HCT116 (cell line): ENCODE data around the gene LRRC3B.

Source experiments
- EZH2 ChIP-seq: fragments of 200-600 bp; sonication (generic); IDR thresholded peaks from 2 replicates; pipeline ENCODE4 v1.6.1; 2017; ENCODE audit warnings: antibody characterized with exemption, mixed run types
- POLR2A ChIP-seq: IDR thresholded peaks from 2 replicates; pipeline ENCODE4 v1.7.0; 2011; ENCODE audit warnings: borderline replicate concordance; ENCODE audit not compliant: insufficient read depth, insufficient read length; ENCODE audit errors: extremely low read depth
- POLR2AphosphoS5 ChIP-seq: IDR thresholded peaks from 2 replicates; pipeline ENCODE4 v1.6.1; 2011; ENCODE audit warnings: mild to moderate bottlenecking, low read depth, low read length, moderate library complexity
- TCF7L2 ChIP-seq: IDR thresholded peaks from 2 replicates; pipeline ENCODE4 v1.7.0; 2011; ENCODE audit warnings: borderline replicate concordance, inconsistent platforms; ENCODE audit not compliant: insufficient read depth, insufficient read length; ENCODE audit errors: extremely low read depth
- TF ChIP-seq, protein P1 (sequence below), 3 experiments: fragments of 200-600 bp in 1 of 3; sonication (generic) in 1 of 3; IDR thresholded peaks in 2 of 3; conservative IDR thresholded peaks in 1 of 3; 2 replicates each; pipeline ENCODE4 v1.5.1; 2012 to 2017; ENCODE audit warnings: low read depth in 2 of 3, low read length in 2 of 3, antibody characterized with exemption in 1 of 3, borderline replicate concordance in 1 of 3, control low read depth in 1 of 3, mild to moderate bottlenecking in 1 of 3, mixed read lengths in 1 of 3, mixed run types in 1 of 3, moderate library complexity in 1 of 3; ENCODE audit not compliant: insufficient read depth in 1 of 3

DNA sequence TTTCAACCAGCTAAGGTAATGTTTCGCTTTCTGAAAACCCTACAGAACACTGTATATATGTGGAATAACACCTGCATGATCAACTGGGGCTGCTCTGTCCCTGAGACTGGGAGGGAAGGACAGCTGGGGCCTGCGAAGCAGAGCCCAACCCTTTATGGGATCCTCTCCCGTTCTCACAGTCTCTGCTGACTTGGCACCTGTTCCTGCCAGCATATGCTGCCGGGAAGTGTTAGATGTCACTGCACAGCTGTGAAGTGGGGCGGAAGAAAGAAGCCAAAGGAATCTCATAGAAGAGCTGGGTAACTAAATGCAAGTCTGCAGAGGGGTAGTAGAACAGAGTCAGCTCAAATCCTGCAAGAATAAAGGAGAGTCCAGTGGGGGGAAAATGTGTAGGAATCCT, 29.6 kb downstream of the LRRC3B start:
- TF ChIP-seq, protein P1, sequence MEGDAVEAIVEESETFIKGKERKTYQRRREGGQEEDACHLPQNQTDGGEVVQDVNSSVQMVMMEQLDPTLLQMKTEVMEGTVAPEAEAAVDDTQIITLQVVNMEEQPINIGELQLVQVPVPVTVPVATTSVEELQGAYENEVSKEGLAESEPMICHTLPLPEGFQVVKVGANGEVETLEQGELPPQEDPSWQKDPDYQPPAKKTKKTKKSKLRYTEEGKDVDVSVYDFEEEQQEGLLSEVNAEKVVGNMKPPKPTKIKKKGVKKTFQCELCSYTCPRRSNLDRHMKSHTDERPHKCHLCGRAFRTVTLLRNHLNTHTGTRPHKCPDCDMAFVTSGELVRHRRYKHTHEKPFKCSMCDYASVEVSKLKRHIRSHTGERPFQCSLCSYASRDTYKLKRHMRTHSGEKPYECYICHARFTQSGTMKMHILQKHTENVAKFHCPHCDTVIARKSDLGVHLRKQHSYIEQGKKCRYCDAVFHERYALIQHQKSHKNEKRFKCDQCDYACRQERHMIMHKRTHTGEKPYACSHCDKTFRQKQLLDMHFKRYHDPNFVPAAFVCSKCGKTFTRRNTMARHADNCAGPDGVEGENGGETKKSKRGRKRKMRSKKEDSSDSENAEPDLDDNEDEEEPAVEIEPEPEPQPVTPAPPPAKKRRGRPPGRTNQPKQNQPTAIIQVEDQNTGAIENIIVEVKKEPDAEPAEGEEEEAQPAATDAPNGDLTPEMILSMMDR (IDR thresholded peaks at IDR 0.05 in 2 of 3, conservative IDR thresholded peaks at IDR 0.05 in 1 of 3; ENCODE audit: borderline replicate concordance in 1 of 3, insufficient read depth in 1 of 3, low read depth in 2 of 3, low read length in 2 of 3): no peak
- TF ChIP-seq POLR2A: no peak
- no peak for TF ChIP-seq TCF7L2
- TF ChIP-seq POLR2AphosphoS5: no peak
- no peak for TF ChIP-seq EZH2
